Common myeloid progenitor, CD34-positive (primary cell): ENCODE data around the gene GCSH.

Experiments used
- CTCF ChIA-PET: fragments of 350-600 bp; sonication (Branson Sonifier 250); formaldehyde crosslinking; loops from one replicate; lab custom pipeline; 2021; ENCODE audit warnings: antibody characterized with exemption; lab: Charles Lee
- POLR2A ChIA-PET: fragments of 350-600 bp; sonication (Branson Sonifier 250); formaldehyde crosslinking; loops from one replicate; lab custom pipeline; 2021; ENCODE audit warnings: antibody characterized with exemption; lab: Charles Lee
- DNase-seq, 3 donors: peaks; one replicate each; pipeline versions ENCODE4 v3.0.0 to v3.0.0-alpha.2; 2013
- H3K27ac ChIP-seq, 2 experiments: 1 replicate in 1 of 2; 2 replicates in 1 of 2; pipeline ENCODE4 v1.7.0; 2013; ENCODE audit warnings: inconsistent platforms in 2 of 2, low read length in 2 of 2, mild to moderate bottlenecking in 2 of 2, low read depth in 1 of 2, moderate library complexity in 1 of 2; ENCODE audit not compliant: severe bottlenecking in 2 of 2, insufficient read depth in 1 of 2, poor library complexity in 1 of 2
- H3K27me3 ChIP-seq, 5 experiments: replicated peaks in 2 of 5; 1 replicate in 3 of 5; 2 replicates in 2 of 5; pipeline versions ENCODE4 v1.6.1 to v1.7.0; 2013; ENCODE audit warnings: low read length in 4 of 5, mild to moderate bottlenecking in 2 of 5, moderate library complexity in 2 of 5, inconsistent platforms in 1 of 5; ENCODE audit not compliant: insufficient read depth in 5 of 5, control insufficient read depth in 4 of 5
- H3K36me3 ChIP-seq, 4 experiments: 1 replicate in 2 of 4; 2 replicates in 2 of 4; pipeline versions ENCODE4 v1.6.1 to v1.7.0; 2013; ENCODE audit warnings: low read length in 3 of 4, control low read depth in 1 of 4, mild to moderate bottlenecking in 1 of 4; ENCODE audit not compliant: control insufficient read depth in 4 of 4, insufficient read depth in 4 of 4
- H3K4me1 ChIP-seq, 4 experiments: 1 replicate in 3 of 4; 2 replicates in 1 of 4; pipeline versions ENCODE4 v1.6.1 to v1.7.1; 2013; ENCODE audit warnings: low read length in 3 of 4, mild to moderate bottlenecking in 3 of 4, control low read depth in 1 of 4, inconsistent platforms in 1 of 4, moderate library complexity in 1 of 4; ENCODE audit not compliant: control insufficient read depth in 4 of 4, insufficient read depth in 4 of 4; ENCODE audit errors: control extremely low read depth in 1 of 4
- H3K4me3 ChIP-seq, 7 experiments: 1 replicate in 4 of 7; 2 replicates in 3 of 7; pipeline versions ENCODE4 v1.5.1 to v1.7.0; 2013; ENCODE audit warnings: mild to moderate bottlenecking in 7 of 7, low read length in 6 of 7, moderate library complexity in 6 of 7, inconsistent platforms in 2 of 7, low read depth in 2 of 7, control low read depth in 1 of 7; ENCODE audit not compliant: insufficient read depth in 4 of 7, control insufficient read depth in 1 of 7; ENCODE audit errors: extremely low read depth in 1 of 7
- H3K9me3 ChIP-seq, 5 experiments: 1 replicate in 4 of 5; 2 replicates in 1 of 5; pipeline versions ENCODE4 v1.6.1 to v1.7.1; 2013; ENCODE audit warnings: low read length in 4 of 5, mild to moderate bottlenecking in 2 of 5, inconsistent platforms in 1 of 5, low read depth in 1 of 5, moderate library complexity in 1 of 5; ENCODE audit not compliant: control insufficient read depth in 4 of 5, insufficient read depth in 2 of 5; ENCODE audit errors: control extremely low read depth in 1 of 5
- WGBS: methylation state at CpG from one replicate; pipeline ENCODE4 v1.1.5; 2013; ENCODE audit not compliant: insufficient coverage; 5-methylcytosine and 5-hydroxymethylcytosine counted together

The GCSH gene

GRCh38 chr16:81070979-81071378 lies 25.2 kb downstream of the GCSH start:
- CTCF ChIA-PET, result interaction anchor here (0.9 to 1.0 kb wide), 2 partner anchors 15 to 190 kb away, joined by 3 read pairs; no protein-coding TSS in a partner anchor
- WGBS, result 98% methylated on average over 5 of the region's 8 CpGs
- Histone ChIP-seq H3K4me3 (no peak overlapping the region), H3K27me3 (no peaks in the 10 kb centered on the region), H3K4me1 (peaks cover 0 to 1% (median under 1%) of the 10 kb centered on the region in 4 experiments), H3K9me3 (no peaks in the 10 kb centered on the region), H3K36me3 (no peaks in the 10 kb centered on the region), H3K27ac (no peak overlapping the region)
- POLR2A ChIA-PET, result no interaction called here
- DNase-seq, result no peak

DNA sequence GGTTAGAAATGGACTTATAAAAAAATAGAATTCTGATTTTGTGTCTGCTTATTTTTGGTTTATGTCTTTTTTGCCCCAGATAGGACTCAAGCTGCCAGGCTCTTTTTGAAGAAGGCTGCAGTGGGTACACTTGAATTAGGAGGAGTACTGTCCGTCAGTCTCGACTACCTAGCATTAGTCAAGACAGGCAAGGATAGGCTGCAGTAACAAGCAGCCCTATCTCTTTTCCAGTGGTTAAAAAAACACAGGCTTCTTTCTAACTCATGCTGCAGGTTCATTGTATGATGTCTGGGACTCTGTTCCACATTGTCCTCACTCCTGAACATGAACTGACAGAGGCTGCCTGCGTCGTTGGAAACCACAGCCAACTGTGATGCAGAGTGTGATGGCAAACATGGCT lies 27.1 kb downstream of the GCSH start:
- Histone ChIP-seq H3K4me3 (no peak overlapping the region), H3K27ac (no peak overlapping the region), H3K27me3 (no peaks in the 10 kb centered on the region), H3K9me3 (no peaks in the 10 kb centered on the region), H3K4me1 (no peaks in the 10 kb centered on the region), H3K36me3 (no peaks in the 10 kb centered on the region)
- POLR2A ChIA-PET, result no interaction called here
- DNase-seq, result no peak
- CTCF ChIA-PET, result interaction anchor here (1.2 kb wide), 1 partner anchor 65 kb away, joined by 3 read pairs; no protein-coding TSS in a partner anchor
- 92% methylated on average over 4 of the region's 4 CpGs for WGBS

- Histone ChIP-seq H3K4me1 (no peaks in the 10 kb centered on the region), H3K27ac (no peak overlapping the region), H3K4me3 (no peak overlapping the region), H3K9me3 (no peaks in the 10 kb centered on the region), H3K27me3 (no peaks in the 10 kb centered on the region), H3K36me3 (no peaks in the 10 kb centered on the region)
- 100% methylated on average over 1 of the region's 1 CpG for WGBS
- no peak for DNase-seq
- CTCF ChIA-PET, result no interaction called here
- POLR2A ChIA-PET, result interaction anchor here (0.7 kb wide), 1 partner anchor 53 kb away, joined by 3 read pairs; no protein-coding TSS in a partner anchor
Measured at GRCh38 chr16:81067166-81067565, 29.0 kb downstream of the GCSH start.

GRCh38 chr16:81066681-81067080 lies 29.5 kb downstream of the GCSH start:
- CTCF ChIA-PET, result no interaction called here
- no peak for DNase-seq
- Histone ChIP-seq H3K9me3 (no peaks in the 10 kb centered on the region), H3K36me3 (no peaks in the 10 kb centered on the region), H3K27ac (no peak overlapping the region), H3K4me3 (no peak overlapping the region), H3K4me1 (no peaks in the 10 kb centered on the region), H3K27me3 (no peaks in the 10 kb centered on the region)
- WGBS, result no CpG with 5 or more reads among the region's 4 CpGs
- POLR2A ChIA-PET, result interaction anchor here (0.7 kb wide), 1 partner anchor 52 kb away, joined by 3 read pairs; no protein-coding TSS in a partner anchor

DNA sequence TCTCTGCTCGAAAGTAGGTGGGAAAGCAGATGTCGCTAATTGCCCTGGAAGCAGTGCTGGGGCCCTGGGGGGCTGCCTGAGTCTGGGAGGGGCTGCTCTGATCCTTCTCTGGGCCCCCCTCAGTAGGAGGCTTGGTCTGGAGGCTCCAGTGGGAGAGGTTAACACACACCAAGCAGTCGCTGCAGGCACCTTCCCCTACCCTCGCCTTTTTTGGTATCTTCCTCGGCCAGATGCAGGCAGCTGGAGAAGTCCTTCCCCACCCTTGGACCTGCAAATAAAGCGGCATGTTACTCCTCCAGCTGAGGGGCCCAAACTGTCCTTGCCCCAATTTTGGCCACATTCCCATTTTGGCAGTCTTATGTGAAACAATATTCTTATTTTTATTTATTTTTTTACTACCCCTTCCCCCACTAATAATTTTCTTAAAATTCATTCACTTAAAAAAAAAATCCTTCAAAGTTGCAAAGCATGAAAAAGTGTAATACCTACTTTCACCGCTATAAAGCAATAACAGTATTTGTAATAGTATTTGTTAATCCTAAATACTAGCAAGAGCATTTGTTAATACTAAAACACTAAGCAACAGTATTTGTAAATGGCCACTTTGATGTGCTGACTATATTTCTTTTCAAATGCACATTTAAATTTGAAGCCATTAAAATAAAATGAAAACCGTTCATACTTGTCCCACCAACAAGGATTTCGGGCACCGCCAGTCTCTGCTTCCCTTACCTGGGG lies 34.2 kb downstream of the GCSH start:
- no peak overlapping the region for H3K27ac ChIP-seq
- no peaks in the 10 kb centered on the region for H3K9me3 ChIP-seq
- H3K36me3 ChIP-seq, result no peaks in the 10 kb centered on the region
- H3K4me1 ChIP-seq, result no peaks in the 10 kb centered on the region
- H3K4me3 ChIP-seq, result no peak overlapping the region
- no peaks in the 10 kb centered on the region for H3K27me3 ChIP-seq
- WGBS, result 92% methylated on average over 6 of the region's 10 CpGs
- CTCF ChIA-PET, result no interaction called here
- no peak for DNase-seq
- POLR2A ChIA-PET, result no interaction called here

GRCh38 chr16:81061307-81061640 lies 34.9 kb downstream of the GCSH start:
- no peak for DNase-seq
- H3K36me3 ChIP-seq, result no peaks in the 10 kb centered on the region
- no peaks in the 10 kb centered on the region for H3K27me3 ChIP-seq
- ChIA-PET CTCF (no interaction called here), POLR2A (no interaction called here)
- no peaks in the 10 kb centered on the region for H3K9me3 ChIP-seq
- no peaks in the 10 kb centered on the region for H3K4me1 ChIP-seq
- no peak overlapping the region for H3K27ac ChIP-seq
- 97% methylated on average over 6 of the region's 10 CpGs for WGBS
- no peak overlapping the region for H3K4me3 ChIP-seq

DNA sequence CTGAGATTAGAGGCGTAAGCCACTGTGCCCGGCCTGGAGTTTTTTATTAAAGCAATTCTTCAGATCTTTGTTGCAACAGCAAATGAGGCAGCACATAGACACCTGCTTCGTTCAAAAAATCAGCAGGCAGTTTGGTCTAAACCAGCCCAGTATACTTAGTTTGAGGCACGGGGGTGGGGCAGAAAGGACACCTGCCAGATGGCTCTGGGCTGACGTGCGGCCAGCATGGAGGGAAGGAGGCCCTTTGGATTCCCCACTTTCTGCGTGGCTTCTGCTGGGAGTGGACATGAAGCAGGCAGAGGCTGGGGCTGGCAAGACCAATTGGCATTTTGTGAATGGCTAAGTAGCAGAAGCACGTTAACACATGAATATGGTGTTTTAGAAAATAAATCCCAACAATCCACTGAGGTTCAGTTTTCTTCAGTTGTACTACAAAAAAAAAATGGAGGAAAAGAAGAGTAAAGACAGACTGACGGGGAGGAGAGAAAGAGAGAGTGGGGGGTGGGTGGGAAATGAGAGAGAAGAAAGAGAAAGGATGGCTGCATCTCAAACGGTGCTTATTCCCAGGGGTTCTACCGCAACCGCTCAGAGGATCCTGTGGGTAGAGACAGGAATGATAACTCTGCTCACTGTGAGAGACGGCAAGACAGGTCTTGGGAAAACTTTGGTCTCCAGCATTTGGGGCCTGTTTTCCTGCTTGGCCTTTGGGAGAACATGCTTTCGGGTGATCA lies 35.5 kb downstream of the GCSH start:
- Histone ChIP-seq H3K4me1 (no peaks in the 10 kb centered on the region), H3K4me3 (no peak overlapping the region), H3K27me3 (no peaks in the 10 kb centered on the region), H3K36me3 (no peaks in the 10 kb centered on the region), H3K27ac (no peak overlapping the region), H3K9me3 (no peaks in the 10 kb centered on the region)
- POLR2A ChIA-PET, result no interaction called here
- no peak for DNase-seq
- CTCF ChIA-PET, result no interaction called here
- 90% methylated on average over 12 of the region's 14 CpGs for WGBS
